CD14-positive monocyte (primary cell): ENCODE measurements around the gene CNPY1. TPM values are rescaled to one million over a fixed set of nuclear protein-coding genes. Genes with fewer than 3 reads are reported as not detected.

Experiments
- DNase-seq, 3 donors: peaks; one replicate each; pipeline ENCODE4 v3.0.0-alpha.2; 2011 to 2022
- H2AFZ ChIP-seq: 2 replicates; pipeline ENCODE4 v1.6.0; 2012; ENCODE audit warnings: mild to moderate bottlenecking, low read depth, low read length, inconsistent platforms; ENCODE audit not compliant: insufficient read depth, poor library complexity, severe bottlenecking
- H3K27ac ChIP-seq, 2 donors: 1 replicate in 1 of 2; 2 replicates in 1 of 2; pipeline ENCODE4 v1.5.1; 2012 to 2013; ENCODE audit warnings: low read length in 2 of 2, control low read depth in 1 of 2, inconsistent platforms in 1 of 2, low read depth in 1 of 2, mild to moderate bottlenecking in 1 of 2
- H3K27me3 ChIP-seq, 2 donors: one replicate each; pipeline versions ENCODE4 v1.6.0 to v1.6.1; 2011 to 2013; ENCODE audit warnings: low read length in 2 of 2; ENCODE audit not compliant: control insufficient read depth in 2 of 2, insufficient read depth in 2 of 2
- H3K36me3 ChIP-seq, 2 donors: replicated peaks in 1 of 2; 1 replicate in 1 of 2; 2 replicates in 1 of 2; pipeline versions ENCODE4 v1.5.1 to v1.6.1; 2012 to 2013; ENCODE audit warnings: low read length in 2 of 2, control low read depth in 1 of 2, inconsistent platforms in 1 of 2, mild to moderate bottlenecking in 1 of 2; ENCODE audit not compliant: insufficient read depth in 2 of 2, control insufficient read depth in 1 of 2
- H3K4me1 ChIP-seq, 2 donors: 1 replicate in 1 of 2; 2 replicates in 1 of 2; pipeline versions ENCODE4 v1.5.1 to v1.6.1; 2012 to 2013; ENCODE audit warnings: low read length in 2 of 2, control low read depth in 1 of 2, inconsistent platforms in 1 of 2, mild to moderate bottlenecking in 1 of 2, moderate library complexity in 1 of 2; ENCODE audit not compliant: insufficient read depth in 2 of 2, control insufficient read depth in 1 of 2
- H3K4me2 ChIP-seq: replicated peaks from 2 replicates; pipeline ENCODE3; 2012; ENCODE audit warnings: low read length, moderate library complexity, mild to moderate bottlenecking; ENCODE audit not compliant: poor library complexity, severe bottlenecking; ENCODE audit errors: extremely low read depth
- H3K4me3 ChIP-seq, 3 experiments: fragments of 200-600 bp in 1 of 3; sonication (generic) in 1 of 3; replicated peaks in 1 of 3; 1 replicate in 2 of 3; 2 replicates in 1 of 3; pipeline ENCODE4 v1.5.1; 2011 to 2013; ENCODE audit warnings: low read length in 3 of 3, mild to moderate bottlenecking in 3 of 3, control low read depth in 2 of 3, low read depth in 2 of 3, inconsistent platforms in 1 of 3, moderate library complexity in 1 of 3
- H3K79me2 ChIP-seq: 2 replicates; pipeline ENCODE4 v1.6.0; 2012; ENCODE audit warnings: mild to moderate bottlenecking, control low read depth, inconsistent platforms, low read length, moderate library complexity; ENCODE audit not compliant: insufficient read depth
- H3K9ac ChIP-seq: 2 replicates; pipeline ENCODE4 v1.6.0; 2017; ENCODE audit warnings: low read length, mild to moderate bottlenecking; ENCODE audit not compliant: insufficient read depth, poor library complexity, severe bottlenecking
- H3K9me3 ChIP-seq, 2 donors: replicated peaks in 1 of 2; 1 replicate in 1 of 2; 2 replicates in 1 of 2; pipeline versions ENCODE4 v1.5.1 to v1.6.1; 2012 to 2013; ENCODE audit warnings: low read length in 2 of 2, control low read depth in 1 of 2; ENCODE audit not compliant: control insufficient read depth in 1 of 2, insufficient read depth in 1 of 2
- H4K20me1 ChIP-seq: 2 replicates; pipeline ENCODE4 v1.6.0; 2012; ENCODE audit warnings: mild to moderate bottlenecking, low read length, control low read depth, moderate library complexity; ENCODE audit not compliant: insufficient read depth
- H3K27ac Mint-ChIP-seq, 7 donors: one replicate each; pipeline ENCODE4 v1.8.0; 2020; ENCODE audit warnings: mild to moderate bottlenecking in 7 of 7, mixed read lengths in 7 of 7, moderate library complexity in 6 of 7, inconsistent platforms in 2 of 7
- H3K27me3 Mint-ChIP-seq, 3 donors: one replicate each; pipeline ENCODE4 v1.8.0; 2021 to 2022; ENCODE audit warnings: low read depth in 3 of 3, mild to moderate bottlenecking in 3 of 3, mixed read lengths in 3 of 3, moderate library complexity in 3 of 3, inconsistent platforms in 1 of 3
- H3K36me3 Mint-ChIP-seq, 2 donors: one replicate each; pipeline ENCODE4 v1.8.0; 2020; ENCODE audit warnings: mixed read lengths in 2 of 2, inconsistent platforms in 1 of 2, mild to moderate bottlenecking in 1 of 2
- H3K4me1 Mint-ChIP-seq: one replicate; pipeline ENCODE4 v1.8.0; 2020; ENCODE audit warnings: mild to moderate bottlenecking, mixed read lengths
- H3K4me3 Mint-ChIP-seq, 2 donors: one replicate each; pipeline ENCODE4 v1.8.0; 2020; ENCODE audit warnings: mild to moderate bottlenecking in 2 of 2, mixed read lengths in 2 of 2, moderate library complexity in 1 of 2
- H3K9me3 Mint-ChIP-seq, 7 donors: one replicate each; pipeline ENCODE4 v1.8.0; 2020 to 2022; ENCODE audit warnings: mixed read lengths in 7 of 7, mild to moderate bottlenecking in 6 of 7, moderate library complexity in 6 of 7, inconsistent platforms in 2 of 7
- WGBS: methylation state at CpG from one replicate; pipeline ENCODE4 v1.1.5; 2013; ENCODE audit warnings: missing lambda C conversion rate; ENCODE audit not compliant: insufficient coverage; 5-methylcytosine and 5-hydroxymethylcytosine counted together
- intact Hi-C, 2 donors: fragments of 100-400 bp; cut with micrococcal nuclease; formaldehyde crosslinking; loops; one replicate each; pipeline versions ENCODE4 v1.15.0 to v1.15.1; 2023
- polyA plus RNA-seq, 3 donors: library from polyadenylated mRNA; depleted of rRNA in 1 of 3; unstranded in 2 of 3; stranded (reverse) in 1 of 3; fragments of 300-500 nt in 2 of 3; fragments of >200 nt in 1 of 3; fragmentation: Illumina TruSeq in 2 of 3; gene quantifications; 1 replicate in 2 of 3; 2 replicates in 1 of 3; pipeline ENCODE4 v1.2.3, GENCODE V29; 2012 to 2021
- TF ChIP-seq, protein P1 (sequence below): fragments of 200-600 bp; IDR thresholded peaks from one replicate; pipeline ENCODE4 v1.8.0; 2022; ENCODE audit warnings: antibody characterized with exemption, mild to moderate bottlenecking

CNPY1 gene
- polyA plus RNA-seq, 3 donors, result not detected

DNA sequence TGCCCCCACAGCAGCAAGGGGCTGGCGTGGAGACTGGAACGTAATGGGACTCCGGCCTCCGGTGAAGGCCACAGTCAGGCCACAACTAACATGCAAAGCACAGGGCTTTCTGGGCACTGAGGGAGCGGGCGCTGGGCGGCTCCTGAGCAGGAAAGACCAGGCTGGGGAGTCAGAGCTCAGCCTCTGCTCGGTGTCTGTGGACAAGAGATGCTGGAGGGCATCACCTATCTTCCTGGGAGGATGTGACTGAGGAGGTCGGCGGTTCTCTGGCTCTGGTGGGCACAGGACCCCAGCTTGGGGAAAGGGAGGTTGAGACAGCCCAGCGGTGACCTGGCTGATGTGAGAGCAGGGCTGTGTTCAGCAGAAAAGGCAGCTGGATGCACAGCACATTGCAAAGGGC lies 11.7 kb downstream of the CNPY1 start:
- Histone ChIP-seq H3K79me2 (no peaks in the 10 kb centered on the region), H3K36me3 (no peaks in the 10 kb centered on the region), H3K27ac (no peak overlapping the region), H3K4me1 (peaks cover 13 to 14% of the 10 kb centered on the region in 2 donors), H3K9me3 (peaks cover 0 to 46% of the 10 kb centered on the region in 2 donors), H3K4me2 (no peak overlapping the region), H3K9ac (no peak overlapping the region), H4K20me1 (no peaks in the 10 kb centered on the region), H3K27me3 (peaks cover 53 to 82% of the 10 kb centered on the region in 2 donors), H2AFZ (no peak overlapping the region), H3K4me3 (no peak overlapping the region)
- intact Hi-C loops, result no loop called here
- peaks cover 9 to 16% of the 10 kb centered on the region in 2 donors for H3K36me3 Mint-ChIP-seq
- H3K9me3 Mint-ChIP-seq, result peaks cover 0 to 17% (median 7%) of the 10 kb centered on the region in 7 donors
- no peak for DNase-seq
- 90% methylated on average over 9 of the region's 11 CpGs for WGBS
- peaks cover 73 to 93% (median 84%) of the 10 kb centered on the region in 3 donors for H3K27me3 Mint-ChIP-seq
- peak overlapping the region in 1 of 2 donors; percentile 86 for H3K4me3 Mint-ChIP-seq
- H3K27ac Mint-ChIP-seq, result no peak overlapping the region
- H3K4me1 Mint-ChIP-seq, result peaks cover 19% of the 10 kb centered on the region
- TF ChIP-seq, protein P1, sequence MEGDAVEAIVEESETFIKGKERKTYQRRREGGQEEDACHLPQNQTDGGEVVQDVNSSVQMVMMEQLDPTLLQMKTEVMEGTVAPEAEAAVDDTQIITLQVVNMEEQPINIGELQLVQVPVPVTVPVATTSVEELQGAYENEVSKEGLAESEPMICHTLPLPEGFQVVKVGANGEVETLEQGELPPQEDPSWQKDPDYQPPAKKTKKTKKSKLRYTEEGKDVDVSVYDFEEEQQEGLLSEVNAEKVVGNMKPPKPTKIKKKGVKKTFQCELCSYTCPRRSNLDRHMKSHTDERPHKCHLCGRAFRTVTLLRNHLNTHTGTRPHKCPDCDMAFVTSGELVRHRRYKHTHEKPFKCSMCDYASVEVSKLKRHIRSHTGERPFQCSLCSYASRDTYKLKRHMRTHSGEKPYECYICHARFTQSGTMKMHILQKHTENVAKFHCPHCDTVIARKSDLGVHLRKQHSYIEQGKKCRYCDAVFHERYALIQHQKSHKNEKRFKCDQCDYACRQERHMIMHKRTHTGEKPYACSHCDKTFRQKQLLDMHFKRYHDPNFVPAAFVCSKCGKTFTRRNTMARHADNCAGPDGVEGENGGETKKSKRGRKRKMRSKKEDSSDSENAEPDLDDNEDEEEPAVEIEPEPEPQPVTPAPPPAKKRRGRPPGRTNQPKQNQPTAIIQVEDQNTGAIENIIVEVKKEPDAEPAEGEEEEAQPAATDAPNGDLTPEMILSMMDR, result no peak

DNA sequence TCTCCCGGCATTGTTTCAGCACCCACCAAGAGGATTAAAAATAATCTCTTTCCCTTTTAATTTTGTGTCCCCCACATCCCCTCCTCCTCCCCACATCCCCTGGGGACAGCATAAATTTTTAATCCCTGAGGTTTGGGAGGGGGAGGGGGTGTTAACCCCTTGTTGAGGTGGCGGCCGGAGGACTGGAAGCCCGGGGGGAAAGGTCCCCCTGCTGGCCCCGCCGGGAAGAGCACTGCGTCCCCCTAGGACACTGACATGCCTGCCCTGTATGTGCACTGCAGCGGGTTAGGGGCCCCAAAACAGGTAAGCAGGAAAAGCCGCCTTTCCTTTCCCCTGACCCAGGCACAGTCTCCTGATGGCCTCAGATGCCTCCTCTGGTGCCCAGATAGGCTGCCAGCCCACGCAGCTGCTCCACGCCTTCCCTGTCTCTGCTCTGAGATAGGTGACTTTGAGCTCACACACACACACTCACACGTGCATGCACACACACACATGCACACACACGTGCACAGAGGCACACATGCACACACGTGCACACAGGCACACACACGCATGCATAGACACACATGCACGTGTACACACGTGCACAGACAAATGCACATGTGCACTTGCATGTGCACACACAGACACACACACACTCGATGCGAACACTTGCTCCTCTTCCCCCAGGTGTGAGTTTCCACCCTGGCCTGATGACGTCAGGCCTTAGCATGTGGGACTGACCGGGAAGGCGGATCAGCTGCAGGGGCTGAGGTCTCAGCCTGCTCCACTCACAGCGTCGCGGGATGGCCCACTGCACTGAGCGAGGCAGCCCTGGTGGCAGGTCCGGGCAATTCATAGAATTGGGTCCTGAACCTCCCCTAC lies 12.3 kb downstream of the CNPY1 start:
- Mint-ChIP-seq H3K4me1 (peaks cover 19% of the 10 kb centered on the region), H3K9me3 (peaks cover 0 to 17% (median 9%) of the 10 kb centered on the region in 7 donors), H3K4me3 (peak overlapping the region; percentile 67 to 86), H3K36me3 (peaks cover 9 to 16% of the 10 kb centered on the region in 2 donors), H3K27ac (no peak overlapping the region), H3K27me3 (peaks cover 77 to 91% (median 84%) of the 10 kb centered on the region in 3 donors)
- Histone ChIP-seq H3K36me3 (no peaks in the 10 kb centered on the region), H3K9me3 (peaks cover 0 to 46% of the 10 kb centered on the region in 2 donors), H3K27ac (no peak overlapping the region), H3K4me2 (peak overlapping the region; percentile 79), H4K20me1 (no peaks in the 10 kb centered on the region), H3K4me3 (peak overlapping the region; percentile 7 to 71 (median 12)), H3K79me2 (no peaks in the 10 kb centered on the region), H3K4me1 (peaks cover 13 to 14% of the 10 kb centered on the region in 2 donors), H3K9ac (peak overlapping the region; percentile 27), H2AFZ (peak overlapping the region; percentile 72), H3K27me3 (peaks cover 50 to 85% of the 10 kb centered on the region in 2 donors)
- TF ChIP-seq, protein P1, result peak; percentile 64
- DNase-seq, result peak in 1 of 3 donors; percentile 4
- intact Hi-C loops, result no loop called here
- 36% methylated on average over 21 of the region's 27 CpGs for WGBS
